Activated CD8-positive, alpha-beta memory T cell treated with anti-CD3 and anti-CD28 coated beads, Interleukin-2, amount 10 ng/mL, durations not matched to agents 7 days and 5 days (primary cell): ENCODE data around the gene MORN4. TPM values are rescaled to one million over a fixed set of nuclear protein-coding genes. Genes with fewer than 3 reads are reported as not detected.

Experiments used
- ATAC-seq: fragments of 150-1000 bp; cut with Tn5 transposase; one replicate; pipeline ENCODE4 v1.10.0; 2021; ENCODE audit warnings: moderate library complexity
- CTCF ChIA-PET: fragments of 350-600 bp; sonication (Branson Sonifier 250); formaldehyde crosslinking; loops from one replicate; lab custom pipeline; 2021; ENCODE audit warnings: antibody characterized with exemption; lab: Charles Lee
- DNase-seq: peaks from one replicate; pipeline ENCODE4 v3.0.0-alpha.2; 2020
- H3K27ac Mint-ChIP-seq: one replicate; pipeline ENCODE4 v1.8.0; 2021; ENCODE audit warnings: mild to moderate bottlenecking, mixed read lengths
- H3K27me3 Mint-ChIP-seq: one replicate; pipeline ENCODE4 v1.8.0; 2021; ENCODE audit warnings: mixed read lengths
- H3K36me3 Mint-ChIP-seq: one replicate; pipeline ENCODE4 v1.8.0; 2021; ENCODE audit warnings: mild to moderate bottlenecking, mixed read lengths
- H3K4me1 Mint-ChIP-seq: one replicate; pipeline ENCODE4 v1.8.0; 2021; ENCODE audit warnings: mixed read lengths
- H3K4me3 Mint-ChIP-seq: one replicate; pipeline ENCODE4 v1.8.0; 2021; ENCODE audit warnings: mild to moderate bottlenecking, moderate library complexity, mixed read lengths
- H3K9me3 Mint-ChIP-seq: one replicate; pipeline ENCODE4 v1.8.0; 2022; ENCODE audit warnings: low read depth, mixed read lengths
- total RNA-seq, 2 experiments: library from RNA; stranded (reverse); gene quantifications; one replicate each; pipeline ENCODE4 v1.2.3, GENCODE V29; 2021

Gene MORN4
- total RNA-seq, 2 experiments from 2014 or later: 1.9 to 2.1 TPM

GRCh38 chr10:97600616-97601015 is 32.7 kb downstream of the MORN4 start:
- Mint-ChIP-seq H3K9me3 (no peaks in the 10 kb centered on the region), H3K27ac (no peak overlapping the region), H3K27me3 (no peaks in the 10 kb centered on the region), H3K4me1 (no peaks in the 10 kb centered on the region), H3K36me3 (no peaks in the 10 kb centered on the region), H3K4me3 (no peak overlapping the region)
- ATAC-seq: no peak
- CTCF ChIA-PET: interaction anchor here (1.2 to 1.4 kb wide), 2 partner anchors 11 to 28 kb away, joined by 3 to 4 read pairs; partner anchors contain the start of gene ANKRD2
- no peak for DNase-seq

- no peaks in the 10 kb centered on the region for H3K36me3 Mint-ChIP-seq
- H3K4me3 Mint-ChIP-seq: no peak overlapping the region
- DNase-seq (no peak), ATAC-seq (no peak)
- no peak overlapping the region for H3K27ac Mint-ChIP-seq
- H3K9me3 Mint-ChIP-seq: no peaks in the 10 kb centered on the region
- CTCF ChIA-PET: interaction anchor here (1.4 kb wide), 1 partner anchor 27 kb away, joined by 3 read pairs; the partner anchor contains the start of gene ANKRD2
- no peaks in the 10 kb centered on the region for H3K4me1 Mint-ChIP-seq
- no peaks in the 10 kb centered on the region for H3K27me3 Mint-ChIP-seq
These were observed 34.1 kb downstream of the MORN4 start for GRCh38 chr10:97599272-97599619.

- no peaks in the 10 kb centered on the region for H3K36me3 Mint-ChIP-seq
- H3K4me3 Mint-ChIP-seq: no peak overlapping the region
- CTCF ChIA-PET: interaction anchor here (1.3 to 3.6 kb wide), 4 partner anchors 11 to 27 kb away, joined by 3 to 10 read pairs (median 4); partner anchors contain the start of gene ANKRD2
- ATAC-seq: no peak
- H3K4me1 Mint-ChIP-seq: no peaks in the 10 kb centered on the region
- no peak for DNase-seq
- no peaks in the 10 kb centered on the region for H3K9me3 Mint-ChIP-seq
- no peak overlapping the region for H3K27ac Mint-ChIP-seq
- no peaks in the 10 kb centered on the region for H3K27me3 Mint-ChIP-seq
These were observed 34.7 kb downstream of the MORN4 start for GRCh38 chr10:97598407-97599271.

GRCh38 chr10:97597778-97598177 is 35.5 kb downstream of the MORN4 start:
- no peaks in the 10 kb centered on the region for H3K27me3 Mint-ChIP-seq

GRCh38 chr10:97596101-97597082 is 36.9 kb downstream of the MORN4 start:
- Mint-ChIP-seq H3K4me3 (no peak overlapping the region), H3K4me1 (peaks cover 1% of the 10 kb centered on the region), H3K9me3 (no peaks in the 10 kb centered on the region), H3K36me3 (no peaks in the 10 kb centered on the region), H3K27me3 (no peaks in the 10 kb centered on the region), H3K27ac (no peak overlapping the region)
- no peak for DNase-seq
- no peak for ATAC-seq
- CTCF ChIA-PET: interaction anchor here (0.6 to 3.6 kb wide), 6 partner anchors 9 to 121 kb away, joined by 3 to 10 read pairs (median 4); partner anchors contain the start of gene ANKRD2

More at GRCh38 chr10:97597778-97598177, 35.5 kb downstream of the MORN4 start:
- DNase-seq: no peak
- no peak overlapping the region for H3K4me3 Mint-ChIP-seq
- no peak for ATAC-seq
- no peak overlapping the region for H3K27ac Mint-ChIP-seq
- no peaks in the 10 kb centered on the region for H3K4me1 Mint-ChIP-seq
- CTCF ChIA-PET: interaction anchor here (1.3 to 3.6 kb wide), 3 partner anchors 12 to 26 kb away, joined by 3 to 10 read pairs (median 5); partner anchors contain the start of gene ANKRD2
- no peaks in the 10 kb centered on the region for H3K36me3 Mint-ChIP-seq
- no peaks in the 10 kb centered on the region for H3K9me3 Mint-ChIP-seq

GRCh38 chr10:97593421-97593820 is 39.9 kb downstream of the MORN4 start:
- Mint-ChIP-seq H3K36me3 (no peaks in the 10 kb centered on the region), H3K27me3 (no peaks in the 10 kb centered on the region), H3K9me3 (no peaks in the 10 kb centered on the region), H3K4me3 (no peak overlapping the region), H3K27ac (no peak overlapping the region), H3K4me1 (peaks cover 23% of the 10 kb centered on the region)
- ATAC-seq: no peak
- CTCF ChIA-PET: interaction anchor here (1.2 kb wide), 1 partner anchor 21 kb away, joined by 4 read pairs; the partner anchor contains the start of gene ANKRD2
- DNase-seq: no peak

GRCh38 chr10:97590748-97591495 is 42.4 kb downstream of the MORN4 start:
- CTCF ChIA-PET: interaction anchor here (0.5 to 2.2 kb wide), 8 partner anchors 15 to 267 kb away, joined by 3 to 10 read pairs (median 4); partner anchors contain the start of genes ANKRD2 and AVPI1
- H3K4me3 Mint-ChIP-seq: peak overlapping the region; percentile 47
- peaks cover 3% of the 10 kb centered on the region for H3K27me3 Mint-ChIP-seq
- no peaks in the 10 kb centered on the region for H3K9me3 Mint-ChIP-seq
- peaks cover 23% of the 10 kb centered on the region for H3K4me1 Mint-ChIP-seq
- H3K36me3 Mint-ChIP-seq: no peaks in the 10 kb centered on the region
- peak; percentile 27 for ATAC-seq
- DNase-seq: no peak
- peak overlapping the region; percentile 72 for H3K27ac Mint-ChIP-seq

- DNase-seq: peak; percentile 89
- Mint-ChIP-seq H3K27me3 (peaks cover 3% of the 10 kb centered on the region), H3K4me3 (peak overlapping the region; percentile 47), H3K4me1 (peaks cover 23% of the 10 kb centered on the region), H3K27ac (peak overlapping the region; percentile 72), H3K36me3 (no peaks in the 10 kb centered on the region), H3K9me3 (no peaks in the 10 kb centered on the region)
- ATAC-seq: peak; percentile 86
- CTCF ChIA-PET: interaction anchor here (0.5 to 1.5 kb wide), 7 partner anchors 15 to 266 kb away, joined by 3 to 5 read pairs (median 3); partner anchors contain the start of gene AVPI1
These were observed 43.1 kb downstream of the MORN4 start for GRCh38 chr10:97590082-97590747.

GRCh38 chr10:97589479-97589878 is 43.8 kb downstream of the MORN4 start, which contains the start of gene C10orf62:
Gene C10orf62 (plus strand): TSS chr10:97589721. CDS start chr10:97589898, 177 bp downstream.
- peak within 1 kb of the TSS; percentile 47 for H3K4me3 Mint-ChIP-seq
- ATAC-seq (no peak), DNase-seq (no peak)
- CTCF ChIA-PET: interaction anchor here (1.2 to 2.8 kb wide), 3 partner anchors 17 to 98 kb away, joined by 3 to 10 read pairs (median 4); partner anchors contain the start of genes ANKRD2 and AVPI1
- peaks cover 3% of the 10 kb centered on the region for H3K27me3 Mint-ChIP-seq
- H3K4me1 Mint-ChIP-seq: peaks cover 23% of the 10 kb centered on the region
- no peaks in the 10 kb centered on the region for H3K9me3 Mint-ChIP-seq
- H3K27ac Mint-ChIP-seq: peak within 1 kb of the TSS; percentile 72
- no peaks in the 10 kb centered on the region for H3K36me3 Mint-ChIP-seq

- Mint-ChIP-seq H3K4me3 (no peak overlapping the region), H3K27me3 (peaks cover 3% of the 10 kb centered on the region), H3K36me3 (no peaks in the 10 kb centered on the region), H3K4me1 (peaks cover 23% of the 10 kb centered on the region), H3K9me3 (no peaks in the 10 kb centered on the region), H3K27ac (no peak overlapping the region)
- DNase-seq (no peak), ATAC-seq (no peak)
- CTCF ChIA-PET: interaction anchor here (0.9 to 2.8 kb wide), 3 partner anchors 9 to 29 kb away, joined by 3 to 10 read pairs (median 3); partner anchors contain the start of gene ANKRD2
These were observed 46.1 kb downstream of the MORN4 start for GRCh38 chr10:97587183-97587582.

- ATAC-seq (no peak), DNase-seq (no peak)
- H3K27me3 Mint-ChIP-seq: peaks cover 3% of the 10 kb centered on the region
- H3K4me3 Mint-ChIP-seq: no peak overlapping the region
- H3K4me1 Mint-ChIP-seq: peaks cover 13% of the 10 kb centered on the region
- H3K36me3 Mint-ChIP-seq: no peaks in the 10 kb centered on the region
- no peak overlapping the region for H3K27ac Mint-ChIP-seq
- CTCF ChIA-PET: interaction anchor here (1.1 to 2.2 kb wide), 2 partner anchors 11 to 13 kb away, joined by 4 to 14 read pairs; partner anchors contain the start of gene ANKRD2
- H3K9me3 Mint-ChIP-seq: no peaks in the 10 kb centered on the region
These were observed 47.9 kb downstream of the MORN4 start for GRCh38 chr10:97585439-97585811.
